ENCODE measurements around the gene TCP1.
"Not testable (repeated sequence)": the region's sequence is repeated elsewhere in the genome, so short reads cannot be mapped to it uniquely, and the experiment has no call there.

Gene TCP1

GRCh38 chr6:159754401-159754800 is 35.0 kb downstream of the TCP1 start:
- Histone ChIP-seq H3K4me3 (ENCODE audit: low read depth, low read length) (no peak overlapping the region), H3K27me3 (no peaks in the 10 kb centered on the region), H3K4me1 (no peaks in the 10 kb centered on the region), H3K36me3 (peaks cover 60% of the 10 kb centered on the region), H3K9me3 (no peaks in the 10 kb centered on the region)
- TF ChIP-seq CTCF (IDR thresholded peaks at IDR 0.05; ENCODE audit: low read depth, low read length) = no peak
- DNase-seq = no peak

- H3K4me3 ChIP-seq (ENCODE audit: low read depth, low read length) = no peak overlapping the region
- no peak for DNase-seq
- no peaks in the 10 kb centered on the region for H3K4me1 ChIP-seq
- peaks cover 60% of the 10 kb centered on the region for H3K36me3 ChIP-seq
- no peak for TF ChIP-seq CTCF (IDR thresholded peaks at IDR 0.05; ENCODE audit: low read depth, low read length)
- H3K27me3 ChIP-seq = no peaks in the 10 kb centered on the region
- no peaks in the 10 kb centered on the region for H3K9me3 ChIP-seq
Observed at GRCh38 chr6:159753081-159753872, 36.1 kb downstream of the TCP1 start.

GRCh38 chr6:159751448-159751847 is 38.0 kb downstream of the TCP1 start:
- Histone ChIP-seq H3K9me3 (no peaks in the 10 kb centered on the region), H3K27me3 (no peaks in the 10 kb centered on the region), H3K36me3 (peaks cover 69% of the 10 kb centered on the region), H3K4me3 (ENCODE audit: low read depth, low read length) (no peak overlapping the region), H3K4me1 (no peaks in the 10 kb centered on the region)
- no peak for DNase-seq
- TF ChIP-seq CTCF (IDR thresholded peaks at IDR 0.05; ENCODE audit: low read depth, low read length) = no peak

- not testable (repeated sequence) for H3K9me3 ChIP-seq; H3K4me3 ChIP-seq (ENCODE audit: low read depth, low read length); H3K27me3 ChIP-seq; DNase-seq; H3K4me1 ChIP-seq
- peaks cover 75% of the 10 kb centered on the region for H3K36me3 ChIP-seq
Observed at GRCh38 chr6:159748127-159748526, 41.3 kb downstream of the TCP1 start.

- H3K4me1 ChIP-seq = no peaks in the 10 kb centered on the region
- peaks cover 75% of the 10 kb centered on the region for H3K36me3 ChIP-seq
- no peak for DNase-seq
- no peak for TF ChIP-seq CTCF (IDR thresholded peaks at IDR 0.05; ENCODE audit: low read depth, low read length)
- no peaks in the 10 kb centered on the region for H3K9me3 ChIP-seq
- no peaks in the 10 kb centered on the region for H3K27me3 ChIP-seq
- H3K4me3 ChIP-seq (ENCODE audit: low read depth, low read length) = no peak overlapping the region
Observed at GRCh38 chr6:159746759-159747158, 42.6 kb downstream of the TCP1 start.

- Histone ChIP-seq H3K4me1 (no peaks in the 10 kb centered on the region), H3K36me3 (peaks cover 81% of the 10 kb centered on the region), H3K4me3 (ENCODE audit: low read depth, low read length) (no peak overlapping the region), H3K27me3 (no peaks in the 10 kb centered on the region), H3K9me3 (no peaks in the 10 kb centered on the region)
- DNase-seq = no peak
- TF ChIP-seq CTCF (IDR thresholded peaks at IDR 0.05; ENCODE audit: low read depth, low read length) = no peak
Observed at GRCh38 chr6:159745081-159745480, 44.3 kb downstream of the TCP1 start.

All from BE2C (cell line).